ENCODE results near the gene ZDHHC22. TPM values are rescaled to one million over a fixed set of nuclear protein-coding genes. Genes with fewer than 3 reads are reported as not detected.

The ZDHHC22 gene
- total and polyA plus RNA-seq, 2 of the 13 experiments (the other 11 are each of a cell fraction or from before 2014, with no cell fraction given) = not detected

DNA sequence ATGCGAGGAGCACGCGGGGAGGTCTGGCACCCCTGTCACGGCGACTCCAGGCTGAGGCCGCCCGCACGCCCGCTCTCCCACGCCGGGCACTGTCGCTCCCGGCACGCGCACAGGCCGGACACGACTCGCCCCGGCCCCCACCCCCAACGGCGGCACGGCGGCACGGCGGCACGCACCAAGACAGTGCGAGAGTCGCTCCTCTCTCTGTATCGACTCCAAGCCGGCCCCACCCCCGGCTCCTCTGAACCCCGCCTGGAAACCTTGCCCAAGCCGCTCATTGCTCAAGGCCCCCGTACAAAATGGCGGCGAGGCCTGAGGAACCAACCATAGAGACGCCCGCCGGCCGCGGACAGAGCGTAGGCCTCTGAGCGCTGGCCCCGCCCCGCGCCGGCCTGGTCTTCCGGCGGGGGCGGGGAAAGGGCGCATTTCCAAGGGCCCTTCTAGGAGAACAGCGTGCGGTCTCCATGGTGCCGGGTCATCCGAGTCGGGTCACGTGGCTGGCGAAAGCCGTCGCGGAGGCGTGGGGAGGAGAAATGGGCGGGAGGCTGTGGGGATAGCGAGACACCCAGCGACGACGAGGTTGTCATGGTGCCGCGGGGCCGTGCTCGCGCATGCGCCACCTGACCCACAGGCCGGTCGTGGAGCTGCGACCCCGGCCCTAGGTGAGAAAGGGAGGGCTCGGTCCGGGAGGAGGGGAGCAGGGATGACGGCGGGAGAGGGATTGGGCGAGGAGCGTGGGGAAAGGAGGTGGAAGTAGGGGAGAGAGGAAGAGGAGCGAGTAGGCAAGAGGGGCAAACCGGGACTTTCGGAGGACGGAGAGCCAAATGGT lies 43.7 kb downstream of the ZDHHC22 start, which contains the start of gene CIPC (continued):
- TF ChIP-seq, protein P1, sequence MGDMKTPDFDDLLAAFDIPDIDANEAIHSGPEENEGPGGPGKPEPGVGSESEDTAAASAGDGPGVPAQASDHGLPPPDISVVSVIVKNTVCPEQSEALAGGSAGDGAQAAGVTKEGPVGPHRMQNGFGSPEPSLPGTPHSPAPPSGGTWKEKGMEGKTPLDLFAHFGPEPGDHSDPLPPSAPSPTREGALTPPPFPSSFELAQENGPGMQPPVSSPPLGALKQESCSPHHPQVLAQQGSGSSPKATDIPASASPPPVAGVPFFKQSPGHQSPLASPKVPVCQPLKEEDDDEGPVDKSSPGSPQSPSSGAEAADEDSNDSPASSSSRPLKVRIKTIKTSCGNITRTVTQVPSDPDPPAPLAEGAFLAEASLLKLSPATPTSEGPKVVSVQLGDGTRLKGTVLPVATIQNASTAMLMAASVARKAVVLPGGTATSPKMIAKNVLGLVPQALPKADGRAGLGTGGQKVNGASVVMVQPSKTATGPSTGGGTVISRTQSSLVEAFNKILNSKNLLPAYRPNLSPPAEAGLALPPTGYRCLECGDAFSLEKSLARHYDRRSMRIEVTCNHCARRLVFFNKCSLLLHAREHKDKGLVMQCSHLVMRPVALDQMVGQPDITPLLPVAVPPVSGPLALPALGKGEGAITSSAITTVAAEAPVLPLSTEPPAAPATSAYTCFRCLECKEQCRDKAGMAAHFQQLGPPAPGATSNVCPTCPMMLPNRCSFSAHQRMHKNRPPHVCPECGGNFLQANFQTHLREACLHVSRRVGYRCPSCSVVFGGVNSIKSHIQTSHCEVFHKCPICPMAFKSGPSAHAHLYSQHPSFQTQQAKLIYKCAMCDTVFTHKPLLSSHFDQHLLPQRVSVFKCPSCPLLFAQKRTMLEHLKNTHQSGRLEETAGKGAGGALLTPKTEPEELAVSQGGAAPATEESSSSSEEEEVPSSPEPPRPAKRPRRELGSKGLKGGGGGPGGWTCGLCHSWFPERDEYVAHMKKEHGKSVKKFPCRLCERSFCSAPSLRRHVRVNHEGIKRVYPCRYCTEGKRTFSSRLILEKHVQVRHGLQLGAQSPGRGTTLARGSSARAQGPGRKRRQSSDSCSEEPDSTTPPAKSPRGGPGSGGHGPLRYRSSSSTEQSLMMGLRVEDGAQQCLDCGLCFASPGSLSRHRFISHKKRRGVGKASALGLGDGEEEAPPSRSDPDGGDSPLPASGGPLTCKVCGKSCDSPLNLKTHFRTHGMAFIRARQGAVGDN (CRISPR knock-in tag; IDR thresholded peaks at IDR 0.05) = peak; percentile 94
- TF ChIP-seq HDAC6 (IDR thresholded peaks at IDR 0.05; ENCODE audit: low read depth, low read length) (no peak), ZNF574 (CRISPR knock-in tag; IDR thresholded peaks at IDR 0.05) (peak; percentile 99), ZNF891 (CRISPR knock-in tag; IDR thresholded peaks at IDR 0.05) (peak; percentile 64; the same call in 1 of the 2 replicates), ZHX1 (CRISPR knock-in tag; IDR thresholded peaks at IDR 0.05; ENCODE audit: low read depth) (peak; percentile 79), ZNF646 (CRISPR knock-in tag; IDR thresholded peaks at IDR 0.05) (no peak), CREB1 (IDR thresholded peaks at IDR 0.05) (peak; percentile 80), CREB1 (CRISPR knock-in tag; IDR thresholded peaks at IDR 0.05) (peak; percentile 63; the same call in 1 of the 2 replicates)
- TF ChIP-seq, protein P2, sequence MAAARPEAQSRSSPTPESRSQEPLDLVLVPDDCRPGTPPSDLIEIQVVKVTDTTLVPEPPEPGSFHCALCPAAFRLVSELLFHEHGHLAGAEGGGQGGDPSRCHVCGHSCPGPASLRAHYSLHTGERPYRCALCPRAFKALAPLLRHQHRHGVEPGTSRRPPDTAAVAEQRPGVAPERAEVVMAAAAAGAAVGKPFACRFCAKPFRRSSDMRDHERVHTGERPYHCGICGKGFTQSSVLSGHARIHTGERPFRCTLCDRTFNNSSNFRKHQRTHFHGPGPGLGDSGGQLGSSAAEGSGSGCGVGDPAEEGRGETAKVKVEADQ (CRISPR knock-in tag; IDR thresholded peaks at IDR 0.05; ENCODE audit: borderline replicate concordance) = no peak; the same call in 1 of the 2 replicates

Data from HepG2 (cell line).